Muscle of back (tissue), 11 donors: ENCODE results near the gene BOLA3. TPM values are rescaled to one million over a fixed set of nuclear protein-coding genes. Genes with fewer than 3 reads are reported as not detected.
"Not testable (repeated sequence)": the region's sequence is repeated elsewhere in the genome, so short reads cannot be mapped to it uniquely, and the experiment has no call there.

Experiments
- DNase-seq, 3 donors: peaks; one replicate each; pipeline versions ENCODE4 v3.0.0 to v3.0.0-alpha.2; 2013
- polyA plus RNA-seq, 10 donors: library from polyadenylated mRNA; unstranded; fragments of 120-200 nt; gene quantifications; one replicate each; pipeline ENCODE4 v1.2.1, GENCODE V29; 2013; ENCODE audit not compliant: insufficient read length in 10 of 10

BOLA3 gene
- polyA plus RNA-seq, 10 donors: 21.8 to 31.5 (median 26.5) TPM

- no peak for DNase-seq
Measured at GRCh38 chr2:74107071-74107470, 40.6 kb downstream of the BOLA3 start.

DNA sequence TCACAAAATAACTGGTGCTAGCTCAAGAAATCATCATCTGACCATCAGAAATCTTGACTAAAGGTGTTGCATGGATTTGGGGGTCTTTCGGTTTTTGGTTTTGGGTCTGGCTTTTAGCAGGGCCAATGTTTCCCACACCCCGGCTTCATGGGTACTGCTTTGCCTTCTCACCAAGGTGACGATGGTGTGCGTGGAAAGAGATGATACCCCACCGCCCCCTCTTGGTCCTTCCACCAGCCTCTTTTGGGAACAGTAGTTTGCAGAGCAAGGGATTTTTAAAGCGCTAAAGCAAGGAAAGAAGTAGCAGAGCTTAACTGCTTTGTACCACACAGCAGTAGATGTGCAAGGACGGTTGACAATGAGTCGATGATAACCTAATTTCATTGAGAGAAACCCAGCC, 42.3 kb downstream of the BOLA3 start:
- DNase-seq: no peak

DNA sequence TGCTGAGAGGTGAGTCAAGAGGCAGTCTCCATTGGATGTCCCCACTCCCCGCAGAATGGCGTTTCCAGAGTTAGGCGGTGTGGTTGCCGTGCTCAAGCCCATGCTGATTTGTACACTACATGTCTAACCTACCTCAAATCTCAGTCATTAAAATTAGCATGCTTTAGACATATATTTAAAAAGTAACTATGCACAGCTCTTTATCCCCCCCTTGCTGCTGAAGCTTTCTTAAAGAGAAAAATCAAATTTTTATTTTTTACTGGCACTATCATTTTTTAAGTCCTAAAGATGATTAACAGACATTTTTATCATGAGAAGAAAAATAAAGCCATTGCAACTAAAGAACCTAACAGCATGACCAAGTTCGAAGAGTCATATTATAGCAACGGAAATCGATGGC, 42.9 kb downstream of the BOLA3 start:
- peak in 1 of 3 donors; percentile 23 for DNase-seq

DNA sequence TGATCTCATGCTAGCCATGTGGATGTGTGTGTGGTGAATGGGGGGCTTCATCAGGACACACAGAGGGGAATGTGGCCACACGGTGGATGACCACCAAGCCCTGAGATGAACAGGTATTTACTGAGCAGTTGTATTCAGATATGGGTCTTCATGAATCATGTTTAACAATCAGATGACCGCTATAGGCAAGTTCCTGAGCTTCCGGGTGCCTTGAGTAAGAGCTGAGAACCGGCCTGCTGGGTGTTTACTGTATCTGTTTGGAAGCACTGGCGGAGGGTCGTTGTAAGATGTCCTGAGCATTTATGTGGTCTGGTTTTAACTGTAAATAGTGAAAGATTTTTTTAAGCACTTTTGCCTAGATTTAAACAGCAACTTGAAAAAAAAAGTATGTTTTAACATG, 43.9 kb downstream of the BOLA3 start:
- DNase-seq: no peak

GRCh38 chr2:74102516-74102915, 45.2 kb downstream of the BOLA3 start:
- no peak for DNase-seq

GRCh38 chr2:74101574-74102300, 46.0 kb downstream of the BOLA3 start:
- DNase-seq: no peak

- DNase-seq: no peak
Measured at GRCh38 chr2:74100254-74101216, 47.2 kb downstream of the BOLA3 start.

GRCh38 chr2:74099835-74100234, 47.9 kb downstream of the BOLA3 start:
- DNase-seq: no peak

- DNase-seq: no peak
Measured at GRCh38 chr2:74099271-74099670, 48.4 kb downstream of the BOLA3 start.

- DNase-seq: no peak
Measured at GRCh38 chr2:74097574-74097973, 50.1 kb downstream of the BOLA3 start.

GRCh38 chr2:74096052-74096451, 51.7 kb downstream of the BOLA3 start:
- DNase-seq: no peak

- no peak for DNase-seq
Measured at GRCh38 chr2:74095632-74096031, 52.1 kb downstream of the BOLA3 start.

DNA sequence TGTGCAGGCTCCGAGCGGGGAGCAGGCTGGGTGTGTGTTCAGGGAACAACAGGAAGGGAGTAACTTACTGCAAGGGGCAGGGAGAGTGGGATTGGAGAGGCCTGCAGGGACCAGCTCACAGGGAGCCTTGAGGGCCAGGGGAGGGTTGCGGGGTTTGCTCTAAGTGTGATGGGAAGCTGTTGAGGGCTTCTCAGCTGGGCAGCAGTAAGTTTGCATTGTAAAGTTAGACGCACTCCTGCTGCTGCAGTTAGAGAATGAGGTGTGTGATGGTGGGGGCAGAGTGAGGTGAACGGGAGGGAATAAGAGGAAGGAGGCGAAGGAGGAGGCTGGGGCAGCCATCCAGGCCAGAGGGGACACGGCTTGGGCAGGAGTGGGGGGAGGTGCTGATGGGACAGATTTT, 53.4 kb downstream of the BOLA3 start:
- no peak for DNase-seq

GRCh38 chr2:74093840-74094239, 53.9 kb downstream of the BOLA3 start:
- DNase-seq: no peak

- DNase-seq: no peak
Measured at GRCh38 chr2:74093426-74093825, 54.3 kb downstream of the BOLA3 start.

DNA sequence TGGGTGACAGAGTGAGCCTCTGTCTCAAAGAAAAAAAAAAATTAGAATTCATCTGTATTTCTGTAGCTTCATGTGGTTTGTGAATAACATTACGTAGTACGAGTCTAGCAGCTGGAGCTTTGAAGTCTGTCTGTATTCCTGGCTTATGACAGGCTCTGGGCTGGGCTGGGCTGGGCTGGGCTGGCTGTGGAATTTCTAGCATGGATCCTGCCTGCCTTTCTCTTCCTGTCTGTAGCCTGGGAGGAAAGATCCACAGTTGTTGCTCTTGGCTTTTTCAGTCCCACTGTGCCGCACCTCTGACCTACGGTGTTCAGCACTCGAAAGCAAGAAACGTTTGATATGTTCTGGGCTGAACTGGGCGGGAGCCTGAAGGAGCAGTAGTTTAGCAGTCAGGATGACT, 55.4 kb downstream of the BOLA3 start:
- peak in 1 of 3 donors; percentile 49 for DNase-seq

DNA sequence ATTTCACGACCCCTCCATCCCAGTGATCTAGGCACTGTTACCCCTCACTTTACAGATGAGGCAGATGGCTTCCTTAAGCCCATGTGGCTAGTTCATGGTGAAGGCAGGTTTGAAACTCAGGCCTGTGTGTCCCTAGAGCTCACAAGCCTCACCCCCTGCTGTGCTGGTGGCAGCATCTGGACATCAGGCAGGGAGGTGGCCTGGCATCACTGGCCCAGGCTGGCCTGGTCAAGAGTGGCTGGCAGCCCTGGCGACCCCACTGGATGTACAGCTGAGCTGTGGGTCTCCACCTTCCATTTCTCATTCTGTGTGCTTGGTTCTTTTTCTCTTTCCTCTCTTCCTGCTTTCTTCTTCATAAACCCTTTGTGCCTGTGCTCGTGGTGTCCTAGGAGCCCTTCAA, 56.3 kb downstream of the BOLA3 start:
- DNase-seq: no peak

- DNase-seq: no peak
Measured at GRCh38 chr2:74089816-74090745, 57.6 kb downstream of the BOLA3 start.

DNA sequence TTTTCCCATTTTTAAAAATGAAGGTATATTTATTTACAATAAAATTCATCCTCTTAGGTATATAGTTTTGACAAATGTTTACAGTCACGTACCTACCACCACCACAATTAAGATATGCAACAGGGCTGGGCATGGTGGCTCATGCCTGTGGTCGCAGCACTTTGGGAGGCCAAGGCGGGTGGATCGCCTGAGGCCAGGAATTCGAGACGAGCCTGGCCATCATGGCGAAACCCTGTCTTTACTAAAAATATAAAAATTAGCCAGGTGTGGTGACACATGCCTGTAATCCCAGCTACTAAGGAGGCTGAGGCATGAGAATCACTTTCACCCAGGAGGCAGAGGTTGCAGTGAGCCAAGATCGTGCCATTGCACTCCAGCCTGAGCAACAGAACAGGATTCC, 59.0 kb downstream of the BOLA3 start:
- DNase-seq: not testable (repeated sequence)

DNA sequence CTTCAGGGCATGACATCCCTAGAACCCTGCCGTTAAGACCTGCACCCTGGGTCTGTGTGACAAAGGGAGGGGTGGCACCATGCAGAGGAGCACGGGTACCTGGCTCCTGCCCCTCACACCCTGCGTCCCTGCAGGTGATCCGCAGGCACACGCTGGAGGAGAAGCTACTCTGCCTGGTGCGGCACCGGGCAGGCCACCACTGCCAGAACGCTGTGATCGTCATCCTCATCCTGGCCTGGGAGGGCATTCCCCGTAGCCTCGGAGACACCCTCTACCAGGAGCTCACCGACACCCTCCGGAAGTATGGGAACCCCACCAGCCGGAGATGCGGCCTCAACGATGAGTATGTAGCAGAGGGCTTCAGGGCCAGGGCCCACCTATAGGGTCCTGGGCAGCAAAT, 60.0 kb downstream of the BOLA3 start:
- no peak for DNase-seq

GRCh38 chr2:74086021-74086420, 61.7 kb downstream of the BOLA3 start:
- DNase-seq: no peak
